Uterus (tissue), 2 donors: Measurements from ENCODE around the gene KIAA1328.

Source experiments
- POLR2A ChIP-seq, 2 donors: fragments of 450-650 bp; IDR thresholded peaks; one replicate each; pipeline ENCODE4 v1.6.1; 2016; ENCODE audit warnings: antibody characterized with exemption in 2 of 2, mild to moderate bottlenecking in 1 of 2, moderate library complexity in 1 of 2
- TF ChIP-seq, protein P1 (sequence below), 4 experiments: fragments of 200-600 bp in 2 of 4; fragments of 450-650 bp in 2 of 4; sonication (generic) in 2 of 4; IDR thresholded peaks; one replicate each; pipeline ENCODE4 v1.5.1; 2016 to 2019; ENCODE audit warnings: antibody characterized with exemption in 4 of 4, mild to moderate bottlenecking in 2 of 4, moderate library complexity in 1 of 4

DNA sequence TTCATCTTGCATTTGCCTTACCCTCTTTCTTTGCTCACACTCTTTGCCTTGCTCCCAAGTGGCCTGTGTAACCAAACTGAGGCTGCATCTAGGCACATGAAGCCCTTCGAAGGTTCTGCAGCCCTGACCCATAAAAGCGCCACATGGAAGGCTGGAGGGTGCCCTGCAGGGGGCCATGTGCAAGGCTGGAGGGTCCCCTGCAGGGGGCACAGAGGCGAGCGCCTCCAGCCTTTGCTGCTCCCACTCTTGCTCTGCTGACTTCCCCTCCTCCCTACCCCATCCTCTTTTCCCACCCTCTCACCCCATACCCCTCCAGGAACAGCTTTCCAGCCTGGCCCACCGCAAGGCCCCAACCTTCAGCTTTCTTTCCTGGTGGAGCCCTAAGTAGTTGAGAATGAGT lies 419.4 kb downstream of the KIAA1328 start:
- TF ChIP-seq, protein P1, sequence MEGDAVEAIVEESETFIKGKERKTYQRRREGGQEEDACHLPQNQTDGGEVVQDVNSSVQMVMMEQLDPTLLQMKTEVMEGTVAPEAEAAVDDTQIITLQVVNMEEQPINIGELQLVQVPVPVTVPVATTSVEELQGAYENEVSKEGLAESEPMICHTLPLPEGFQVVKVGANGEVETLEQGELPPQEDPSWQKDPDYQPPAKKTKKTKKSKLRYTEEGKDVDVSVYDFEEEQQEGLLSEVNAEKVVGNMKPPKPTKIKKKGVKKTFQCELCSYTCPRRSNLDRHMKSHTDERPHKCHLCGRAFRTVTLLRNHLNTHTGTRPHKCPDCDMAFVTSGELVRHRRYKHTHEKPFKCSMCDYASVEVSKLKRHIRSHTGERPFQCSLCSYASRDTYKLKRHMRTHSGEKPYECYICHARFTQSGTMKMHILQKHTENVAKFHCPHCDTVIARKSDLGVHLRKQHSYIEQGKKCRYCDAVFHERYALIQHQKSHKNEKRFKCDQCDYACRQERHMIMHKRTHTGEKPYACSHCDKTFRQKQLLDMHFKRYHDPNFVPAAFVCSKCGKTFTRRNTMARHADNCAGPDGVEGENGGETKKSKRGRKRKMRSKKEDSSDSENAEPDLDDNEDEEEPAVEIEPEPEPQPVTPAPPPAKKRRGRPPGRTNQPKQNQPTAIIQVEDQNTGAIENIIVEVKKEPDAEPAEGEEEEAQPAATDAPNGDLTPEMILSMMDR (IDR thresholded peaks at IDR 0.05): no peak
- no peak for TF ChIP-seq POLR2A (IDR thresholded peaks at IDR 0.05)
